ENCODE measurements around the gene DGKG.

The DGKG gene

DNA sequence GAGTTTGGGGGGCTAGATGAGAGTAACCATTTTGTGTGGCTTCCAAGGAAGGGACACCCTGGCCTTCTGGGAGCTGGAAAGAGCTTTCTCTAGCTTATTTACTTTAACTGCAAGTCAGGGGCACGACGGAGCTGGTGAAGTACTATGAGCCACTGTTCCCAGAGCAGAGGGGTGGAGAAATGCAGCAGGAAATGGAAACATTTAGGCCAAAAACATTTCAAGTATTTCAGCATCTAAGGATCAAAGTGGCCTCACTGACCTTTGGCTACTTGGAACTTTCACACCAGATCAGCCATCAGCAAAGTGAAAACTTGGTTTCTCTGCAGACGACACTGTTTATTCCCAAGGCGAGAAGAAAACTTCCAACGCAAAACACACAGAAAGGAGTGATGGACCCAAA lies 7.9 kb downstream of the DGKG start:
- H3K79me2 ChIP-seq (ENCODE audit: control insufficient read depth, insufficient read depth, low read length) = no peaks in the 10 kb centered on the region
- H2BK120ac ChIP-seq (ENCODE audit: low read depth, low read length) = no peak overlapping the region
- H3K4me3 ChIP-seq (ENCODE audit: low read length) = no peak overlapping the region
- H3K23ac ChIP-seq (ENCODE audit: low read length) = no peak overlapping the region
- H2AK5ac ChIP-seq (ENCODE audit: low read length) = no peak overlapping the region
- no peaks in the 10 kb centered on the region for H3K36me3 ChIP-seq (ENCODE audit: control insufficient read depth, insufficient read depth, low read length)
- no peaks in the 10 kb centered on the region for H3K27me3 ChIP-seq (ENCODE audit: insufficient read depth, low read length, poor library complexity)
- H4K5ac ChIP-seq (ENCODE audit: low read length) = no peak overlapping the region
- no peak overlapping the region for H3K4ac ChIP-seq (ENCODE audit: low read depth, low read length)
- no peaks in the 10 kb centered on the region for H3K4me1 ChIP-seq (ENCODE audit: control insufficient read depth, low read depth, low read length)
- peak; percentile 49 for DNase-seq
- H3K9ac ChIP-seq (ENCODE audit: low read length) = no peak overlapping the region
- no peak overlapping the region for H2BK15ac ChIP-seq (replicated peaks; ENCODE audit: low read depth)
- no peak overlapping the region for H3K56ac ChIP-seq (ENCODE audit: low read length)
- H3K18ac ChIP-seq (ENCODE audit: low read length) = no peak overlapping the region
- H4K8ac ChIP-seq (ENCODE audit: low read depth, low read length) = no peak overlapping the region
- no peak overlapping the region for H3K4me2 ChIP-seq (ENCODE audit: low read length)
- no peak overlapping the region for H3K27ac ChIP-seq (ENCODE audit: low read depth, low read length)
- no CpG with 5 or more reads among the region's 5 CpGs for WGBS (ENCODE audit: extremely low coverage, insufficient coverage, low lambda C conversion rate)
- H3K79me1 ChIP-seq (ENCODE audit: low read length) = no peaks in the 10 kb centered on the region
- no peak overlapping the region for H2BK5ac ChIP-seq (ENCODE audit: low read length)

GRCh38 chr3:186352369-186352768 lies 9.7 kb downstream of the DGKG start:
- Histone ChIP-seq H2BK15ac (replicated peaks; ENCODE audit: low read depth) (no peak overlapping the region), H3K4me2 (ENCODE audit: low read length) (no peak overlapping the region), H3K23ac (ENCODE audit: low read length) (no peak overlapping the region), H3K4ac (ENCODE audit: low read depth, low read length) (no peak overlapping the region), H2BK120ac (ENCODE audit: low read depth, low read length) (no peak overlapping the region), H3K9ac (ENCODE audit: low read length) (no peak overlapping the region), H3K4me1 (ENCODE audit: control insufficient read depth, low read depth, low read length) (no peaks in the 10 kb centered on the region), H3K36me3 (ENCODE audit: control insufficient read depth, insufficient read depth, low read length) (no peaks in the 10 kb centered on the region), H4K8ac (ENCODE audit: low read depth, low read length) (no peak overlapping the region), H4K5ac (ENCODE audit: low read length) (no peak overlapping the region), H3K4me3 (ENCODE audit: low read length) (no peak overlapping the region), H3K18ac (ENCODE audit: low read length) (no peak overlapping the region), H3K27me3 (ENCODE audit: insufficient read depth, low read length, poor library complexity) (no peaks in the 10 kb centered on the region), H2AK5ac (ENCODE audit: low read length) (no peak overlapping the region), H3K27ac (ENCODE audit: low read depth, low read length) (no peak overlapping the region), H2BK5ac (ENCODE audit: low read length) (no peak overlapping the region), H3K79me1 (ENCODE audit: low read length) (no peaks in the 10 kb centered on the region), H3K79me2 (ENCODE audit: control insufficient read depth, insufficient read depth, low read length) (no peaks in the 10 kb centered on the region), H3K56ac (ENCODE audit: low read length) (no peak overlapping the region)
- DNase-seq = no peak
- WGBS (ENCODE audit: extremely low coverage, insufficient coverage, low lambda C conversion rate) = no CpG with 5 or more reads among the region's 4 CpGs

GRCh38 chr3:186342197-186342596 lies 19.8 kb downstream of the DGKG start:
- no peak overlapping the region for H3K56ac ChIP-seq (ENCODE audit: low read length)
- DNase-seq = no peak
- no peak overlapping the region for H3K4me3 ChIP-seq (ENCODE audit: low read length)
- H4K5ac ChIP-seq (ENCODE audit: low read length) = no peak overlapping the region
- H3K4ac ChIP-seq (ENCODE audit: low read depth, low read length) = no peak overlapping the region
- H4K8ac ChIP-seq (ENCODE audit: low read depth, low read length) = no peak overlapping the region
- H2BK120ac ChIP-seq (ENCODE audit: low read depth, low read length) = no peak overlapping the region
- no peak overlapping the region for H2BK5ac ChIP-seq (ENCODE audit: low read length)
- H2BK15ac ChIP-seq (replicated peaks; ENCODE audit: low read depth) = no peak overlapping the region
- no peak overlapping the region for H3K27ac ChIP-seq (ENCODE audit: low read depth, low read length)
- no peak overlapping the region for H3K4me2 ChIP-seq (ENCODE audit: low read length)
- H3K18ac ChIP-seq (ENCODE audit: low read length) = no peak overlapping the region
- no peak overlapping the region for H3K23ac ChIP-seq (ENCODE audit: low read length)
- no peak overlapping the region for H3K9ac ChIP-seq (ENCODE audit: low read length)
- no peaks in the 10 kb centered on the region for H3K36me3 ChIP-seq (ENCODE audit: control insufficient read depth, insufficient read depth, low read length)
- no peaks in the 10 kb centered on the region for H3K4me1 ChIP-seq (ENCODE audit: control insufficient read depth, low read depth, low read length)
- WGBS (ENCODE audit: extremely low coverage, insufficient coverage, low lambda C conversion rate) = no CpG with 5 or more reads among the region's 5 CpGs
- no peak overlapping the region for H2AK5ac ChIP-seq (ENCODE audit: low read length)
- H3K79me2 ChIP-seq (ENCODE audit: control insufficient read depth, insufficient read depth, low read length) = no peaks in the 10 kb centered on the region
- no peaks in the 10 kb centered on the region for H3K79me1 ChIP-seq (ENCODE audit: low read length)
- H3K27me3 ChIP-seq (ENCODE audit: insufficient read depth, low read length, poor library complexity) = no peaks in the 10 kb centered on the region

DNA sequence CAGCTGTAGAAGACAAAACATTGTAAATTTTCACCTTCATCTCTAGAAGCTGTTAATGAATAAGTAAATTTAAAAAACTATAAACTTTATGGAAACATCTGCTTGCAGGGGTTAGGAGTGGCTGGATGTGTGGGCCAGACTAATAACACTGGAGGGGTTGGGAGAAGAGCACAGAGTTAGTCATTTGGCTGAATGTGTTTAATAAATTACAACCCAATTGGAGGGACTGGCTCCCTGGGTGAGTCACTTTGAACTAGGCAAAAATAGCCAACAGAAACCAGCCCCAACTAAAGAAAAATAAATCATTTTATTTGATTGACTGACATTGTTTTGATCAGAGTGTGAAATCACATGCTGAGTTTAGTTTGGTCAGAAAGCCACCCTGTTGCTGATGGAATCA lies 21.8 kb downstream of the DGKG start:
- Histone ChIP-seq H3K23ac (ENCODE audit: low read length) (no peak overlapping the region), H3K27ac (ENCODE audit: low read depth, low read length) (no peak overlapping the region), H3K4me2 (ENCODE audit: low read length) (no peak overlapping the region), H3K56ac (ENCODE audit: low read length) (no peak overlapping the region), H3K27me3 (ENCODE audit: insufficient read depth, low read length, poor library complexity) (no peaks in the 10 kb centered on the region), H3K4me1 (ENCODE audit: control insufficient read depth, low read depth, low read length) (no peaks in the 10 kb centered on the region), H2BK15ac (replicated peaks; ENCODE audit: low read depth) (no peak overlapping the region), H4K8ac (ENCODE audit: low read depth, low read length) (no peak overlapping the region), H2AK5ac (ENCODE audit: low read length) (no peak overlapping the region), H3K4me3 (ENCODE audit: low read length) (no peak overlapping the region), H3K79me2 (ENCODE audit: control insufficient read depth, insufficient read depth, low read length) (no peaks in the 10 kb centered on the region), H3K18ac (ENCODE audit: low read length) (no peak overlapping the region), H3K4ac (ENCODE audit: low read depth, low read length) (no peak overlapping the region), H3K9ac (ENCODE audit: low read length) (no peak overlapping the region), H3K36me3 (ENCODE audit: control insufficient read depth, insufficient read depth, low read length) (no peaks in the 10 kb centered on the region), H2BK120ac (ENCODE audit: low read depth, low read length) (no peak overlapping the region), H3K79me1 (ENCODE audit: low read length) (no peaks in the 10 kb centered on the region), H2BK5ac (ENCODE audit: low read length) (no peak overlapping the region), H4K5ac (ENCODE audit: low read length) (no peak overlapping the region)
- no peak for DNase-seq

DNA sequence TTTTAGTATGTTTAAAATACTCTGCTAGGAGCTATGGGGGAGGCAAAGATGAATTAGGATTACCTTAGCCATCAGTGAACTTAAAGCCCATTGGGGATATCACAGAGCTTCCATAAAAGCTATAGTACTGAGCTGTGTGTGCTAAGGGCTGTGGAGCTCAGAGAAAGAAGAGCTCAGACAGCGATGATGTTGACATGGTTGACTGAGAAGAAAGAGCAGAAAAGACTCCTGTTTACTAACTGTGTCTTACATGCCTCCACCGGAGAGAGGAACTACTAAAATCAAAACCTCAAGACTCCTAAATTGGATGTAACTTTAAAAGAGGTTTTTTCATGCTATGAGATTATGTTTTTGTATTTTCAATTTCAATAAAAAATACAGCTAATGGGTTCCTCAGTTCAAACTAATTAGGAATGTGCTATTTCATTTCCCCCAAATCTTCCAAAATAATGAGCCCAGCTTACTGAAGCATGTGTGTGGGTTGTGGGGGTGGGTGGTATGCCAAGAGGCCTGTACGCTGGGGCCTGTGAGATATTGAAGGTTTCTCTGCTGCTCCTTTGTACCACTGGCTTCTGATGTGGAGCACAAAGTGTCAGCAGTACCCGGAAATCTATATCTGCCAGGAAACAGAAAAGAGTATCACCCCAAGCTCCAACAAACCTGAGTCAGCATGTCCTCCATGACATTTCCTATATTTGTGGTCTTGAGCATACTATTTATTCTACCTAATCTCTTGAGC lies 22.7 kb downstream of the DGKG start:
- no peak overlapping the region for H2BK15ac ChIP-seq (replicated peaks; ENCODE audit: low read depth)
- no peak overlapping the region for H4K8ac ChIP-seq (ENCODE audit: low read depth, low read length)
- no peaks in the 10 kb centered on the region for H3K79me1 ChIP-seq (ENCODE audit: low read length)
- H3K79me2 ChIP-seq (ENCODE audit: control insufficient read depth, insufficient read depth, low read length) = no peaks in the 10 kb centered on the region
- WGBS (ENCODE audit: extremely low coverage, insufficient coverage, low lambda C conversion rate) = no CpG with 5 or more reads among the region's 4 CpGs
- no peak overlapping the region for H3K4ac ChIP-seq (ENCODE audit: low read depth, low read length)
- no peak overlapping the region for H3K56ac ChIP-seq (ENCODE audit: low read length)
- H4K5ac ChIP-seq (ENCODE audit: low read length) = no peak overlapping the region
- no peak overlapping the region for H3K18ac ChIP-seq (ENCODE audit: low read length)
- H2AK5ac ChIP-seq (ENCODE audit: low read length) = no peak overlapping the region
- H3K36me3 ChIP-seq (ENCODE audit: control insufficient read depth, insufficient read depth, low read length) = no peaks in the 10 kb centered on the region
- no peaks in the 10 kb centered on the region for H3K4me1 ChIP-seq (ENCODE audit: control insufficient read depth, low read depth, low read length)
- no peak overlapping the region for H3K23ac ChIP-seq (ENCODE audit: low read length)
- no peak overlapping the region for H2BK5ac ChIP-seq (ENCODE audit: low read length)
- H3K27me3 ChIP-seq (ENCODE audit: insufficient read depth, low read length, poor library complexity) = no peaks in the 10 kb centered on the region
- H3K9ac ChIP-seq (ENCODE audit: low read length) = no peak overlapping the region
- no peak overlapping the region for H3K4me2 ChIP-seq (ENCODE audit: low read length)
- no peak for DNase-seq
- H3K4me3 ChIP-seq (ENCODE audit: low read length) = no peak overlapping the region
- H3K27ac ChIP-seq (ENCODE audit: low read depth, low read length) = no peak overlapping the region
- H2BK120ac ChIP-seq (ENCODE audit: low read depth, low read length) = no peak overlapping the region

DNA sequence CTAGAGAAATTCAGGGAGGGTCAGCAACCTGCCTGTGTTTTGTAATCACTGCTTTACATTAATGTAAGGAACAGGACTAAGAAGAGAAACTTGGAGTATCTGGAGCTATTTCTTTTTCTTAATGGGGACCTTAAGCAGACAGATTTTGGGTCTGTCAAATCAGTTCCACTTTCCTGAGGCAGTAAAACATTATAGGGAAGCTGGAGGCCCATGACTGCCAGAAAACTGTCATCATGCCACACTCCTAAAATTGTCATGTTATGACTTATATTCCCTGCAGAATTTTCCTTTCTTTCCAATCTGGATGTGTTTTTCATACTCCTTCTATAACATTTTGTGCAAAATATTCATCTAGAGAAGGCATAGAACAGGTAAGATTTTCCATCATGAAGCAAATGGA lies 28.8 kb downstream of the DGKG start:
- H3K4me1 ChIP-seq (ENCODE audit: control insufficient read depth, low read depth, low read length) = no peaks in the 10 kb centered on the region
- no peak overlapping the region for H4K5ac ChIP-seq (ENCODE audit: low read length)
- H3K18ac ChIP-seq (ENCODE audit: low read length) = no peak overlapping the region
- no peak overlapping the region for H3K4ac ChIP-seq (ENCODE audit: low read depth, low read length)
- no peak overlapping the region for H4K8ac ChIP-seq (ENCODE audit: low read depth, low read length)
- H3K9ac ChIP-seq (ENCODE audit: low read length) = no peak overlapping the region
- H3K79me2 ChIP-seq (ENCODE audit: control insufficient read depth, insufficient read depth, low read length) = no peaks in the 10 kb centered on the region
- H3K23ac ChIP-seq (ENCODE audit: low read length) = no peak overlapping the region
- H2BK15ac ChIP-seq (replicated peaks; ENCODE audit: low read depth) = no peak overlapping the region
- no peak overlapping the region for H3K56ac ChIP-seq (ENCODE audit: low read length)
- H3K36me3 ChIP-seq (ENCODE audit: control insufficient read depth, insufficient read depth, low read length) = no peaks in the 10 kb centered on the region
- H2AK5ac ChIP-seq (ENCODE audit: low read length) = no peak overlapping the region
- no peak overlapping the region for H3K27ac ChIP-seq (ENCODE audit: low read depth, low read length)
- DNase-seq = no peak
- H3K79me1 ChIP-seq (ENCODE audit: low read length) = no peaks in the 10 kb centered on the region
- no peaks in the 10 kb centered on the region for H3K27me3 ChIP-seq (ENCODE audit: insufficient read depth, low read length, poor library complexity)
- H2BK5ac ChIP-seq (ENCODE audit: low read length) = no peak overlapping the region
- no peak overlapping the region for H2BK120ac ChIP-seq (ENCODE audit: low read depth, low read length)
- no peak overlapping the region for H3K4me3 ChIP-seq (ENCODE audit: low read length)
- H3K4me2 ChIP-seq (ENCODE audit: low read length) = no peak overlapping the region
